H7 (cell line): Measurements from ENCODE around the gene GASK1A. TPM values are rescaled to one million over a fixed set of nuclear protein-coding genes. Genes with fewer than 3 reads are reported as not detected.
"Not testable (repeated sequence)": the region's sequence is repeated elsewhere in the genome, so short reads cannot be mapped to it uniquely, and the experiment has no call there.

Source experiments
- DNase-seq: peaks from one replicate; pipeline ENCODE4 v3.0.0; 2012
- H3K27me3 ChIP-seq: 2 replicates; pipeline ENCODE4 v1.6.0; 2011; ENCODE audit warnings: mild to moderate bottlenecking, low read length; ENCODE audit not compliant: control insufficient read depth, insufficient read depth
- H3K36me3 ChIP-seq: replicated peaks from 2 replicates; pipeline ENCODE4 v1.5.1; 2011; ENCODE audit warnings: low read length; ENCODE audit not compliant: control insufficient read depth, insufficient read depth
- H3K4me3 ChIP-seq: 2 replicates; pipeline ENCODE4 v1.5.1; 2011; ENCODE audit warnings: low read depth, mild to moderate bottlenecking, control low read depth, low read length, moderate library complexity; ENCODE audit not compliant: insufficient read depth
- total RNA-seq: library from RNA; depleted of rRNA; stranded (reverse); fragments of >200 nt; shearing (Covaris generic); gene quantifications from 2 replicates; pipeline ENCODE4 v1.2.3, GENCODE V29; 2014

The GASK1A gene
- total RNA-seq, 1 experiment from 2014 or later: 4.5 TPM

DNA sequence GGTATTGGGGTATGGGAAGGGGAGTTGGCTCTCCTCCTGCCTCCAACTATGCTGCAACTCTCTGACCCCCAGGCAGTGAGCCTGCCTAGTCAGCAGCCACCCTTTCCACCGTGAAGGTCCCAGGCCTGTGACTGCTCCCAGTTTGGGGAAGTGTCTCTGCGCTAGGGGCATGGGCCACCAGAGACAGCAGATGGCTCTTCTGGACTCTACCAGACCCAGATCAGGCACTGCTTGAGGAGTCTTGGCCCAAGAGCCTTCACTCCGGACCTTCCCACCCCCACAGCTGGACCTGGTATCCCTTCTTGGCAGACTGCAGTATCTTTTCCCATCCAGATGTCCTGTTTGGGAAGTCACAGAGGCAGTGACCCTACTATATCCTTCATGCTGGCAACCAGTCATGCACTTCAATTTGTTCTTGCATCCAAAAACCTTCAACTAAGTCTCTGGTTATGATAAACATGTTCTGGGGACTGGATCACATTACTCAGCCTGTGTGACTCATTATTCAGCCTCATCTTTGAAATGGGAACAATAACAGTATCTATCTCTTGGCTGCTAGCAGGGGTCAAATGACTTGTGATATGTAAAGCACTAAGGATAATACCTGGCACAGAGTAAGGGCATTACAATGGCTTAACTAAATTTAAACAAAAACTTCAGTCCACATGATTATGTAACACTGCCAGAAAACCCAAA lies 64.1 kb downstream of the GASK1A start:
- H3K4me3 ChIP-seq: no peak overlapping the region
- no peak for DNase-seq
- H3K27me3 ChIP-seq: no peaks in the 10 kb centered on the region
- H3K36me3 ChIP-seq: no peaks in the 10 kb centered on the region

DNA sequence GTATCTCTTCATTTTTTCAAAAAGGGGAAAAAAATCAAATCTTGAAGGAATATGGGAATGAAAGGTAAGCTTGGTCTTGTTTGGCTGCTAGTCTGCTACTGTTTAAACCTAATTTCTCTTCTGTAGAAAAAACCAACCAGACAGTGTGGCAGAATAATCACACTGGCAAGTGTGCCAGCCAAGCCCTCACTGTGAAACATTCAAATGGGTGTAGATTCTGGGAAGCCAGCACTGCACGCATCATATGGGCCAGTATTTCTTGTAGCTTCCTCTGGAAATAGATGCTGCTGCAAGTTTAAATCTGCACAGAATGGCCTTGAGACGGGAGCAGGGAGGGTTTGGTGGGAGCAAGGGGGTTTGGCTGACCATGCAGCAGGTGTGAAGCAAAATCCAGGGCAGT lies 64.7 kb downstream of the GASK1A start:
- Histone ChIP-seq H3K36me3 (no peaks in the 10 kb centered on the region), H3K27me3 (no peaks in the 10 kb centered on the region), H3K4me3 (no peak overlapping the region)
- no peak for DNase-seq

DNA sequence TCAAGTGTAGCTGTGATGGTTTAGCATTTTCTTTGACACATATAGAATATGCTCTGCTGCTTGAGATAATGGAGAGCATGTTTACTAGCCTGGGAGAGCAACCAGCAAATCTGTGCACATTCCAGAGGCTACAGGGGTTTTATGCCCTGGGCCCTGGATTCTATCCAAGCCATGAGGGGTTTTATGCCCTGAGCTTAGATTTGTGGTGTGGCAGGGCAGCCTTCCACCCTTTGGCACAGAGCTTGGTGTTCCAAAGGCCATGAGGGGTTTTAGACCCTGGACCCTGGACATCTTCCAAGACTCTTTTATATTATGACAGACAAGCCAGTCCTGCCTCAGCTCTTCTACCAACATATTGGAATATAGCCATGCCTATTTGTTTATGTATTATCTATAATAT lies 66.0 kb downstream of the GASK1A start:
- H3K4me3 ChIP-seq, H3K36me3 ChIP-seq, H3K27me3 ChIP-seq, DNase-seq: not testable (repeated sequence)

DNA sequence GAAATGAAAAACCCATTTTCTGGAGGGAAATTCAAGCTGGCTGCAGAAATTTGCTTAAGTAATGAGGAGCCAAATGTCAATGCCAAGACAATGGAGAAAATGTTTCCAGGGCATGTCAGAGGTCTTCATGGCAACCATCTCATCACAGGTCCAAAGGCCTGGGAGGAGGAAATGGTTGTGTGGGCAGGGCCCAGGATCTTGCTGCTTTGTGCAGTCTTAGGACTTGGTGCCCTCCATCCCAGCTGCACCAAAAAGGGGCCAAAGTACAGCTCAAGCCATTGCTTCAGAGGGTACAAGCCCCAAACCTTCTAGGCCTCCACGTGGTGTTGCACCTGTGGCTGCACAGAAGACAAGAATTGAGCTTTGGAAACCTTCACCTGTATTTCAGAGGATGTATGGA lies 67.5 kb downstream of the GASK1A start:
- no peak overlapping the region for H3K4me3 ChIP-seq
- no peaks in the 10 kb centered on the region for H3K27me3 ChIP-seq
- H3K36me3 ChIP-seq: no peaks in the 10 kb centered on the region
- no peak for DNase-seq

DNA sequence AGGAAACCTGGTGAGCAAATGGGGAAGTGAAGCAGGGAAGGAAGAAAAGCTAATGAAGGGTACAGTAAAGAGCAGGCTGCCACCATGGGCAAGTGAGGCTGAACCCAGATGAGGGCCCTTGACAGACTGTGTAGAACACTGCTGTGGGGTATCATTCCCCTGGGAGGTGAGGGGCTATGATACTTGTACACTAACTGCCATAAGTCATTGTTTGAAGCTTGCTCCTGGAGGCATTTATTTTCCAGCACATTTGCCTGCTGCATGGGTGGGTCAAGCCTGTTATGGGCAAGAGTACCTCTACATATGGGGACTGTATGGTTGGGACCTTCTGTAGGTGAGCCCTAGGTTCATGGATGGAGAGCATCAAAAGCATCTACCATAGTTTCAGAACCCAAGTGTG lies 69.4 kb downstream of the GASK1A start:
- no peak overlapping the region for H3K4me3 ChIP-seq
- DNase-seq: no peak
- no peaks in the 10 kb centered on the region for H3K36me3 ChIP-seq
- H3K27me3 ChIP-seq: no peaks in the 10 kb centered on the region

DNA sequence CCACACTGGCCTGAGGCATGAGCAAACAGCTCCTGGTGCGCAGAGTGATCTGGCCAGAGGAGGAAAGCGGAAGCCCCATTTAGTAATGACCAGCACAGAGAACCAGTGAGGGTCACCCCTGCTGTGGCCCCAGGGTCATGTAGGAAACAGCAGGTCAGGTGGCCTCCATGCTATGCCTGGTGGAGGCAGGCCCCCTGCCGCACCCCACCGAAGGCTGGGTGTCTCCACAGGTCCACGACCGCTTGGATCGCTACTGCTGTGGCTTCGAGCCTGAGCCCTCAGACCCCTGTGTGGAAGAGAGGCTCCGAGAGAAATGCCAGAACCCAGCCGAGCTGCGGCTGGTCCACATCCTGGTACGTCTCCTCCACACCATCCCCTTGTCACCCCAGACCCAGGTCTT lies 74.2 kb downstream of the GASK1A start:
- Histone ChIP-seq H3K36me3 (no peaks in the 10 kb centered on the region; the same call in 1 of the 2 replicates), H3K4me3 (no peak overlapping the region), H3K27me3 (no peaks in the 10 kb centered on the region)
- no peak for DNase-seq

DNA sequence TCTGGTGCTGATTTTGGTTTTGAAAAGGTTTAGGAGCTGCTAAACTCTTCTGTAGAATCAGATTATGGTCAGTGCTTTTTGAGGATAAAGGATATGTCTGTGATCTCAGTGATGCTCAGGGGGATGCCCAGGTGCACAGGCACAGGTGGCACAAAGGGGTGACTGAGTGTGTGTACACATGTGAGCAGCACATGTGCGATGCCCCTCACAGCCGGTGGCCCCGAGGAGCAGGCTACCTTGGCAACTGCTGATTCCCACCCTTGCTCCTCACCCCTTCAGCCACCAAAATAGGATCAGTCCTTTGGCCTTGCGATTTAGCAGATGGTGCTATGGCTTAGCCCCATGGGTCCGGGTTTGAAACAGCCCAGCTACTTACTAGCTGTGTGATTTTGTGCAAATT lies 75.6 kb downstream of the GASK1A start:
- Histone ChIP-seq H3K27me3 (no peaks in the 10 kb centered on the region), H3K4me3 (no peak overlapping the region), H3K36me3 (no peaks in the 10 kb centered on the region; the same call in 1 of the 2 replicates)
- DNase-seq: no peak

DNA sequence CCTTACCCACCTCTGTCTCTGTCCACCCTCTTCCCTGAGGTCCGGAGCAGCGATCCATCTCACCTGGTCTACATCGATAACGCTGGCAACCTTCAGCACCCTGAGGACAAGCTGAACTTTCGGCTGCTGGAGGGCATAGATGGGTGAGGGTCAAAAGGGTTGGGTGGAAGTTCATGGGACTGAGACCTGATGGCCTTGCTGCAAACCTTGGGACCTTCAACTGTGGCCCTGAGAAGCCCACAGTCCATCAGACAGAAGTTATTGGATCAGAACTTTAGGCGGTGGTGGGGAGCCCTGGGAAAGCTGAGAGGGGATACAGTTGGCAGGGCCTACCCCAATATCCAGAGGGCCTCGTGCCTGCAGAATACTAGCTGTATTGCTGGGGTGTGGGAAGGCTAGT lies 76.3 kb downstream of the GASK1A start:
- no peak for DNase-seq
- Histone ChIP-seq H3K36me3 (no peaks in the 10 kb centered on the region; the same call in 1 of the 2 replicates), H3K4me3 (no peak overlapping the region), H3K27me3 (no peaks in the 10 kb centered on the region)

DNA sequence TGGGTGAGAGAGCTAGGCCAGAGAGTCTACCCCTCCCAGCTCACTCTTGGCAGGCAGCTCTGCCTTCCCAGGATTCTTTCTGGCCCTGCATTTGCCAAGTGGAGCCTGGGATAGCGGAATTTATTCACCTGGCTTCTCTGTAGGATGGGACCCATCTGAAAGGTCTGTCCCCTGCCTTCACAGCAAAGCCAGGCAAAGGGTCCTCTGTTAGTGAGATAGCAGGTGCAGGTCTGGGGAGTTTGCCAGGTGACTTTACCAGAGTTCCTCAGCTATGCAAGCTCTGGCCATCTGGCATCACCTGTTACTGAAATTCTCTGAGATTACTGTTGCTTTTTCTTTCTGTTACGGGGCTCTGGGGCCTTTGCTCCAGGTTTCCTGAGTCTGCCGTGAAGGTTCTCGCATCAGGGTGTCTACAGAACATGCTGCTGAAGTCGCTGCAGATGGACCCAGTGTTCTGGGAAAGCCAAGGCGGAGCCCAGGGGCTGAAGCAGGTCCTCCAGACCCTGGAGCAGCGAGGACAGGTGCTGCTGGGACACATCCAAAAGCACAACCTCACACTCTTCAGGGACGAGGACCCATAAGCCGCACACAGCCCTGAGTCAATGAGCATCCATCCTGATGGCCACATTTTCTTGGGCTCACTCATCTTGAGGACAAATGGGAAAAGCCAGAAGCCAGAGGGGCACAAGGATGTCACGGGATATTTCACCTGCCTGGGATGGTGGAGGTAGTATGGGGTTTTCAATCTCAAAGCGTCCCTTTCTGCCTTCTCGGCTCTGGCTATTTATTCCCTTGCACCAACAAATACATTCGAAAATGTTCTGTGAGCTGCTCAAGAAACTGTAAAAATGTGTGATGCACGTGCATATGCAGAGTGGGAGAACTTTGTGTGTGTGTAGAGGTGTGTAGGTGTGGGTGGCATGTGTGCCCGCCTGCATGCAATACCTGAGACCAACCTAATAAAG lies 77.0 kb downstream of the GASK1A start:
- Histone ChIP-seq H3K27me3 (no peaks in the 10 kb centered on the region), H3K36me3 (no peaks in the 10 kb centered on the region; the same call in 1 of the 2 replicates), H3K4me3 (no peak overlapping the region)
- DNase-seq: no peak

DNA sequence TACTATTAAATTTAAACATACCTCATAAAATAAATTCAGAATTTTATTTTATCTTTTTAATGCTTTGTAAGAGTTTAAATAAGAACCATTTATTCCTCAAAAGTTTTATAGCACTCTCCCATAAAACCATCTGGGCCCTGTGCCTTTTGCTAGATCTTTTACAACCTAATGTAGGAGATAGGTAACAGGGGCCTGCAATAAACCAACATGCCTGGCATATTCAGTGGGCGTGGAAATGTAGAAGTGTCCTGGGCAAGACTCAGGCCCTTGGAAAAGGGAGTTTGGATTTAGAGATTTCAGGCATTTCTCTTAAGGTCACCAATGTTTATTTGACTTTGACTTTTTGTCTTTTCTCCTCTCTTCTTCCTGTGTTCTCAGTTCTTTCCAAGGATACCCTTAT lies 80.3 kb downstream of the GASK1A start:
- no peaks in the 10 kb centered on the region for H3K27me3 ChIP-seq
- no peaks in the 10 kb centered on the region for H3K36me3 ChIP-seq
- no peak for DNase-seq
- no peak overlapping the region for H3K4me3 ChIP-seq

DNA sequence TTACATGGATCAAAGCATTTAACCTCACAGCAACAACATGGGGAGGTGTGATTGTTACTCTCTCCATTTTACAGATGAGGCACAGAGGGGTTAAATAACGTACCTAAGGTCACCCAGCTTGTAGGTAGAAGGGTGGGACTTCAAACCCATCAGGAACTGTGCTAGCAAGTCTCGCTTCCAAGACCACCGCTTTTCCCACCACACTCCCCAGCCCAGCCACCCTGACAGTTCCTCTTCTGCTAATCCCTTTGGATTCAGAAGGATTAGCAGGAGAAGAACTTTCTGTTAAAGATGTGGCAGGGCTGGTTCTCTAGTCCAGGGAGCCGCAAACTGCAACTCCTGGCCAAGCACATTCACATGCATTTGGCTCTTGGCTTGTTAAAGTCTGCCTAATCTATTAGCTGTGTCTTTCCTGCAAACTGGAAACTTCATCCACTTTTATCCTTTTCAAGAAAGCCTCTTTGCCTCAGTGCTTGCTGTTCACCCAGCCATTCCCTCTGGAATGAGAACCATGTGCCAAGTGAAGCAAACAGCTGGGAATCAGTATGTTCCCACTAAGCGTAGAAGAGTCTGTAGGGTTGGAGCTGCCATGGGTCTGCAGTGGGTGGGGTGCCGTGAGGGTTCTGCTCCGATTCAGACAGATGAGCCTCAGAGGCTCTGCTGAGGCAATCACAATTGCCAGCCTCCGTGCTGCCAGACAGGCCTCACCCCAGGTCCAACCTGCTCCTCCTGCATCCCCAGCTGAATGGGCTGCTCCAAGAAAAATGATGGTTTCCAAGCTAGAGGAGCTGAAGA lies 82.2 kb downstream of the GASK1A start:
- Histone ChIP-seq H3K27me3 (no peaks in the 10 kb centered on the region), H3K36me3 (no peaks in the 10 kb centered on the region), H3K4me3 (no peak overlapping the region)
- no peak for DNase-seq

DNA sequence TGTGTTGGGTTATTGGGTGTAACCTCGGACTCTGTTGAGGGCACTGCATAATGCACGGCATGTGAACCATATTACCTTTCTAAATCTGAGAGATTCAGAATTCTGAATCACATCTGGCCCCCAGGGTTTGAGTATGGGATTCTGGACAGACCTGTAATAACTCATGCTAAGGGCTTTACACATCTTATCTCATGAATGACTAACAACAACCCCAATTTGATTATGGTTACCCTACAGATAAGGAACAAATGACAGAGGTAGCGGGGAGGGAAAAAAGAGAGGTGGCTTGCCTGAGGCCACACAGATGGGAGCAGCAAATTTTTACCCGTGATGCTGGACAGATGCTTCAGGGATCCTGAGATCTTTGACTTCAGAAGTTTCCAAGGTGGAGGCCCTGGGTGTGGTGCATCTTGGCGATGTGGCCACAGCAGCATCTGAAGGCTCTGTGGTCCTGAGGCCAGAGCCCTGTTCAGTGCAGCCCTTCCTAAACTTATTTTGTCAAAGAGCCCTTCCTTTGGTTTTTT lies 83.0 kb downstream of the GASK1A start:
- DNase-seq: no peak
- Histone ChIP-seq H3K27me3 (no peaks in the 10 kb centered on the region), H3K36me3 (no peaks in the 10 kb centered on the region), H3K4me3 (no peak overlapping the region)

DNA sequence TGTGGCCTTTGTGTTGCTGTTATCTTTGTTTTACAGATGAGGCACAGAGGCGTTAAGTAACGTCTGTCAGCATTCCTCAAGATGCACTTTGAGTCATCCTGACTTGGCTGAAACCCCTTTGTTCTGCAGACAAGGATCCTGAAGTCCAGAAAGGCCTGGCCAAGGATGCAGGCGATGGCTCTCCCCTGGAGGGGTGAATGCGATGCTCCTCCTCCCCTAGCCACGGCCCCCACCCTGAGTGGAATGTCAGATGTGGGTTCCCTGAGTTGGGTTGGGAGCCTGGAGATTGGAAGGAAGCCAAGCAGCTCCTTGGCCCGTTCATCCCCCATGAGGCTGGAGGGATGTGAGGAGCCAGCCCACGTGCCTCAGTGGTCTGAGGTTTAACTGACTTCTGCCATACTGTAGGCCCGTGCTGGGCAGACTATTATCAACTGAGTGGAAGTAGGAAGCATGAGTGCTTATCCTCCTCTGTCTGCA lies 83.5 kb downstream of the GASK1A start:
- Histone ChIP-seq H3K27me3 (no peaks in the 10 kb centered on the region), H3K36me3 (no peaks in the 10 kb centered on the region), H3K4me3 (no peak overlapping the region)
- no peak for DNase-seq

DNA sequence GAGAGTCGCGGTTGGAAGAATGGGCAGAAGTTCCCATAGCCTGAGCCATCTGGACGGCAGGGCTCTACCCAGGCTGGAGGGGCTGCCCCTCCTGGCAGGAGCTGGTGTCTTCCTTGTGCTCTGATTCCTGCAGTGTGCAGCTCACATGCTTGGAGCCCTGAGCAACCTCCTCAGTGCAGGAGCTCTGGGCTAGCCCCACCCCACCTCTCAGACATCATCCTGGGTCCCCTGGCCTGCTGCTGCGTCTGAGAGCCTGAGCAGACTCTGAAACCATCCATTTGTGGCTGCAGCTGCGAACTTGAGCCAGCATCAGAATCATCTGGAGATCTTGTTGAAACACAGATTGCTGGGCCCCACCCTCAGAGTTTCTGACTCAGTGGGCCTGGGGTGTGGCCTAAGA lies 84.0 kb downstream of the GASK1A start:
- Histone ChIP-seq H3K4me3 (no peak overlapping the region), H3K36me3 (no peaks in the 10 kb centered on the region), H3K27me3 (no peaks in the 10 kb centered on the region)
- no peak for DNase-seq
